Lung microvascular endothelial cell (primary cell): ENCODE data around the gene MOXD1. TPM values are rescaled to one million over a fixed set of nuclear protein-coding genes. Genes with fewer than 3 reads are reported as not detected.

Source experiments
- DNase-seq, 2 donors: peaks; one replicate each; pipeline versions ENCODE4 v3.0.0 to v3.0.0-alpha.2; 2010; ENCODE audit warnings: low read depth in 2 of 2
- total RNA-seq: library from RNA; depleted of rRNA; stranded (reverse); fragments of >200 nt; gene quantifications from 2 replicates; pipeline ENCODE4 v1.2.1, GENCODE V29; 2014

MOXD1 gene
- total RNA-seq, result under 0.01 and 0.22 TPM in 2 replicates

- DNase-seq, result peak; percentile 30 to 33
Observed at GRCh38 chr6:132400883-132401617, at the start of gene MOXD1. TSS of gene MOXD1 (minus strand) at chr6:132401475. CDS start at chr6:132401426, 49 bp downstream.

- no peak for DNase-seq
Observed at GRCh38 chr6:132446855-132447241, 45.6 kb upstream of the MOXD1 start.

GRCh38 chr6:132446141-132446854, 45.0 kb upstream of the MOXD1 start:
- DNase-seq, result no peak

GRCh38 chr6:132445201-132445951, 44.1 kb upstream of the MOXD1 start:
- no peak for DNase-seq

- no peak for DNase-seq
Observed at GRCh38 chr6:132443206-132443605, 41.9 kb upstream of the MOXD1 start.

- DNase-seq, result no peak
Observed at GRCh38 chr6:132430110-132430509, 28.8 kb upstream of the MOXD1 start.

GRCh38 chr6:132425176-132425575, 23.9 kb upstream of the MOXD1 start:
- no peak for DNase-seq

GRCh38 chr6:132423839-132424238, 22.6 kb upstream of the MOXD1 start:
- DNase-seq, result no peak

- DNase-seq, result no peak
Observed at GRCh38 chr6:132418235-132418965, 17.1 kb upstream of the MOXD1 start.

- DNase-seq, result no peak
Observed at GRCh38 chr6:132414761-132415160, 13.5 kb upstream of the MOXD1 start.

- DNase-seq, result no peak
Observed at GRCh38 chr6:132414322-132414721, 13.0 kb upstream of the MOXD1 start.

- DNase-seq, result no peak
Observed at GRCh38 chr6:132413499-132413802, 12.2 kb upstream of the MOXD1 start.

GRCh38 chr6:132412656-132413498, 11.6 kb upstream of the MOXD1 start:
- DNase-seq, result no peak

- DNase-seq, result no peak
Observed at GRCh38 chr6:132411296-132411695, 10.0 kb upstream of the MOXD1 start.

- DNase-seq, result no peak
Observed at GRCh38 chr6:132410830-132411229, 9.6 kb upstream of the MOXD1 start.

GRCh38 chr6:132405143-132405915, 4.1 kb upstream of the MOXD1 start:
- no peak for DNase-seq

GRCh38 chr6:132404736-132405135, 3.5 kb upstream of the MOXD1 start:
- no peak for DNase-seq

GRCh38 chr6:132404330-132404729, 3.1 kb upstream of the MOXD1 start:
- DNase-seq, result no peak

- no peak for DNase-seq
Observed at GRCh38 chr6:132401618-132402285, 477 bp upstream of the MOXD1 start.

- DNase-seq, result no peak
Observed at GRCh38 chr6:132400555-132400882, 756 bp downstream of the MOXD1 start.
